ENCODE data around the gene COL4A2. TPM values are rescaled to one million over a fixed set of nuclear protein-coding genes. Genes with fewer than 3 reads are reported as not detected.
A peak's percentile ranks its signal among the peaks of the same experiment; 100 is the strongest.

Gene COL4A2
- total RNA-seq, 1 experiment from 2014 or later = 66.0 TPM

DNA sequence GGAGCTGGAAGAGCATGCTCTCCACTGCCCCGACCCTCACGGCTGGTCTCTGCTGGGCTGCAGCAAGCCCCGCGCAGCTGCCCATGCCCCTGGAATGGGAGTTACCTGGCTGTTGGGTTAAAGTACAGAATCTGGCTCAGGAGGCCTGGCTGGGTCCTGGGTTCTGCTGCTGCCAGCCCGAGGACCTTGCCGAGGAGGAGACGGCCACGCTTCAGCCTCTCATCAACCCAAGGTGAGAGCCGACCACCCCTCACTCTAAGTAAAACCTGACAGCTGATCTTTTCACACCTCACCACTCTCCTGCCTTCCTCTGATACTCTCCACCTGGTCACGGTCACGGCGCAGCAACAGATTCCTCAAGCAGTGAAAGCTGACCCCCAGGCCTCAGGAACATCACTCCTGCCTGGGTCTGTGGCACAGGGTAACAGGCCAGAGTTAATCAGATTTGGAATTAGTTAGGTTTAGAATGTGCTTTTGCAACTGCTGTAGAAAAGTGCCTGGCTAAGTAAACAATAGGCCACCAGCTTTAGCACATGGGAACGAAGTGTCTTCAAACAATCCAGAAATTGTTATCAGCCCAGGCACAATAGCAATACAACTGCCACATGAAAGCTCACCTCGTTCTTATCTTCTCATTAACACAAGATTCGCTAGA is 233.9 kb downstream of the COL4A2 start:
- TF ChIP-seq, protein P1, sequence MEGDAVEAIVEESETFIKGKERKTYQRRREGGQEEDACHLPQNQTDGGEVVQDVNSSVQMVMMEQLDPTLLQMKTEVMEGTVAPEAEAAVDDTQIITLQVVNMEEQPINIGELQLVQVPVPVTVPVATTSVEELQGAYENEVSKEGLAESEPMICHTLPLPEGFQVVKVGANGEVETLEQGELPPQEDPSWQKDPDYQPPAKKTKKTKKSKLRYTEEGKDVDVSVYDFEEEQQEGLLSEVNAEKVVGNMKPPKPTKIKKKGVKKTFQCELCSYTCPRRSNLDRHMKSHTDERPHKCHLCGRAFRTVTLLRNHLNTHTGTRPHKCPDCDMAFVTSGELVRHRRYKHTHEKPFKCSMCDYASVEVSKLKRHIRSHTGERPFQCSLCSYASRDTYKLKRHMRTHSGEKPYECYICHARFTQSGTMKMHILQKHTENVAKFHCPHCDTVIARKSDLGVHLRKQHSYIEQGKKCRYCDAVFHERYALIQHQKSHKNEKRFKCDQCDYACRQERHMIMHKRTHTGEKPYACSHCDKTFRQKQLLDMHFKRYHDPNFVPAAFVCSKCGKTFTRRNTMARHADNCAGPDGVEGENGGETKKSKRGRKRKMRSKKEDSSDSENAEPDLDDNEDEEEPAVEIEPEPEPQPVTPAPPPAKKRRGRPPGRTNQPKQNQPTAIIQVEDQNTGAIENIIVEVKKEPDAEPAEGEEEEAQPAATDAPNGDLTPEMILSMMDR (IDR thresholded peaks at IDR 0.05; ENCODE audit: unreplicated experiment) = no peak
- no peak for DNase-seq (ENCODE audit: unreplicated experiment)
- no TSS peak for BruUV-seq (replicated peaks)
- H3K36me3 Mint-ChIP-seq (ENCODE audit: insufficient read depth, unreplicated experiment) = no peaks in the 10 kb centered on the region
- no peak overlapping the region for H3K4me3 Mint-ChIP-seq (ENCODE audit: unreplicated experiment)
- no peak overlapping the region for H3K27ac Mint-ChIP-seq (ENCODE audit: low read depth, unreplicated experiment)
- POLR2A ChIA-PET = interaction anchor here (2.1 kb wide), 1 partner anchor 19 kb away, joined by 6 read pairs; no protein-coding TSS in a partner anchor
- intact Hi-C loops (cut with micrococcal nuclease) = no loop called here
- no peaks in the 10 kb centered on the region for H3K27me3 Mint-ChIP-seq (ENCODE audit: insufficient read depth, unreplicated experiment)
- no peaks in the 10 kb centered on the region for H3K9me3 Mint-ChIP-seq (ENCODE audit: unreplicated experiment)
- H3K4me1 Mint-ChIP-seq (ENCODE audit: insufficient read depth, unreplicated experiment) = no peaks in the 10 kb centered on the region
- CTCF ChIA-PET = interaction anchor here (0.6 to 1.0 kb wide), 2 partner anchors 13 to 328 kb away, joined by 3 to 4 read pairs; no protein-coding TSS in a partner anchor

DNA sequence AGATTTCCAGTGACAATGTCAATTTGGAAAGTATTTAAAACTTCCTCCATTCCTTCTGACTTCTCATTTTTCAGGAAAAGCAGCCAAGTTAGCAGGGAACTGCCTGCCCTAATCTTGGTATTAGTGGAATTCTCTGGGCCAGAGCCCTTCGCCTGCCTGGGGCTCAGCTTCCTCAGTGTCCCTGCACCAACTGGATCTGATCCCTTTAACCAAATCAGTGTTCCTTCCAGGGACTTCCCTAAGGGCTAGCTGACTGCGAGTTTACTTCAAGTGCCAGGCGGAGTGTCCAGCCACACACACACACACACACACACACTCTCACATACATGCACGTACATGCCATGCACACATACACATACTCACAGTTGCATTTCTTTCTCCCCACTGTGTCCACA is 234.4 kb downstream of the COL4A2 start:
- CTCF ChIA-PET = no interaction called here
- no peaks in the 10 kb centered on the region for H3K27me3 Mint-ChIP-seq (ENCODE audit: insufficient read depth, unreplicated experiment)

DNA sequence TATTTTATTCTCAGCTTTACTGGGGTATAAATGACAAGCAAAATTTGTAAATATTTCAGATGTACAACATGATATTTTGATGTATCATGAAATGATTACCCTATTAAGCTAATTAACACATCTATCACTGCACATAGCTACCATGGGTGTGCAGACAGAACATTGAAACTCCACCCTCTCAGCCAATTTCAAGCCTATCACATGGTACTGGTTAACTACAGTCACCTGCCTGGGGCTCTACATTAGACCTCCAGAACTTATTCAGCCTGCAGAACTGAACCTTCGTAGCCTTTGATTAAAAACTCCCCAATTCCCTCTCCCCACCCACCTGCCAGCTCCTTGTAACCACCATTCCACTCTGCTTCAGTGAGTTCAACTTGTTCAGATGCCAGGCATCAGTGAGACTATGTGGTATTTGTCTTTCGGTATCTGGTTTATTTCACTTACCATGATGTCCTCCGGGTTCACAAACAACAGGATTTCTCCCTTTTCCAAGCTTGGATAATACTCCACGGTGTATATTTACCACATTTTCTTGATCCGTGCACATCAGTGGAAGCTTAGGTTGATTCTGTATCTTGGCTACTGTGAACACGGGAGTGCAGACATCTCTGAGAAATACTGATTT is 235.2 kb downstream of the COL4A2 start:
- DNase-seq (ENCODE audit: unreplicated experiment) = no peak
- TF ChIP-seq, protein P1 (IDR thresholded peaks at IDR 0.05; ENCODE audit: unreplicated experiment) = no peak
- Mint-ChIP-seq H3K9me3 (ENCODE audit: unreplicated experiment) (no peaks in the 10 kb centered on the region), H3K4me1 (ENCODE audit: insufficient read depth, unreplicated experiment) (peaks cover 7% of the 10 kb centered on the region), H3K27ac (ENCODE audit: low read depth, unreplicated experiment) (no peak overlapping the region), H3K36me3 (ENCODE audit: insufficient read depth, unreplicated experiment) (peaks cover 6% of the 10 kb centered on the region), H3K4me3 (ENCODE audit: unreplicated experiment) (no peak overlapping the region), H3K27me3 (ENCODE audit: insufficient read depth, unreplicated experiment) (no peaks in the 10 kb centered on the region)
- intact Hi-C loops (cut with micrococcal nuclease) = no loop called here
- POLR2A ChIA-PET = interaction anchor here (2.1 kb wide), 1 partner anchor 18 kb away, joined by 6 read pairs; no protein-coding TSS in a partner anchor
- CTCF ChIA-PET = interaction anchor here (0.6 kb wide), 1 partner anchor 169 kb away, joined by 4 read pairs; no protein-coding TSS in a partner anchor
- BruUV-seq (replicated peaks) = no TSS peak

More for the DNA sequence above, 234.4 kb downstream of the COL4A2 start:
- DNase-seq (ENCODE audit: unreplicated experiment) = no peak
- TF ChIP-seq, protein P1 (IDR thresholded peaks at IDR 0.05; ENCODE audit: unreplicated experiment) = no peak
- BruUV-seq (replicated peaks) = no TSS peak
- H3K9me3 Mint-ChIP-seq (ENCODE audit: unreplicated experiment) = no peaks in the 10 kb centered on the region
- no peak overlapping the region for H3K4me3 Mint-ChIP-seq (ENCODE audit: unreplicated experiment)
- H3K27ac Mint-ChIP-seq (ENCODE audit: low read depth, unreplicated experiment) = no peak overlapping the region
- no peaks in the 10 kb centered on the region for H3K4me1 Mint-ChIP-seq (ENCODE audit: insufficient read depth, unreplicated experiment)
- intact Hi-C loops (cut with micrococcal nuclease) = no loop called here
- H3K36me3 Mint-ChIP-seq (ENCODE audit: insufficient read depth, unreplicated experiment) = peaks cover under 1% of the 10 kb centered on the region
- POLR2A ChIA-PET = interaction anchor here (2.1 kb wide), 1 partner anchor 19 kb away, joined by 6 read pairs; no protein-coding TSS in a partner anchor

DNA sequence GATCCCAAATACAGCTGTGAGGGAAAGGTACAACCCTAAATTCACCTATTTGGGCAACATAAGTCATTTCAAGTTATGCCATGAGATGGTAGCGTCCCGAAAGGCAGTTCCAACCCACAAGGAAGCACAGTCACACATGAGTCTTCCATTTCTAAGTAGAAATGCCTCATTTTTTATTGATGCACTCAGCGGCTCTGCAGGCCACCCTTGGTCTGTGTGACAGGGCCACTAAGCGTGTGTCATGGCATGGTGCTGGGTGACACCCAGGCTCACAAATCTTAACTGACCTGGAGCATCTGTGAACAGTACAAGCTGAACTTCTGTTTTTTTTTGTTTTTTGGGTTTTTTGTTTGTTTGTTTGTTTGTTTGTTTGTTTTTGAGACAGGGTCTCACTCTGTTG is 239.3 kb downstream of the COL4A2 start:
- peak overlapping the region; percentile 6 for H3K27ac Mint-ChIP-seq (ENCODE audit: low read depth, unreplicated experiment)
- no peaks in the 10 kb centered on the region for H3K27me3 Mint-ChIP-seq (ENCODE audit: insufficient read depth, unreplicated experiment)
- peaks cover 8% of the 10 kb centered on the region for H3K4me1 Mint-ChIP-seq (ENCODE audit: insufficient read depth, unreplicated experiment)
- TF ChIP-seq, protein P1 (IDR thresholded peaks at IDR 0.05; ENCODE audit: unreplicated experiment) = no peak
- BruUV-seq (replicated peaks) = no TSS peak
- intact Hi-C loops (cut with micrococcal nuclease) = no loop called here
- H3K4me3 Mint-ChIP-seq (ENCODE audit: unreplicated experiment) = no peak overlapping the region
- ChIA-PET POLR2A (interaction anchor here (0.6 to 2.1 kb wide), 4 partner anchors 13 to 91 kb away, joined by 3 to 18 read pairs (median 3); partner anchors contain the start of gene RAB20), CTCF (interaction anchor here (0.6 to 1.8 kb wide), 3 partner anchors 13 to 271 kb away, joined by 3 to 8 read pairs (median 3); no protein-coding TSS in a partner anchor)
- H3K9me3 Mint-ChIP-seq (ENCODE audit: unreplicated experiment) = no peaks in the 10 kb centered on the region
- no peak for DNase-seq (ENCODE audit: unreplicated experiment)
- peaks cover 6% of the 10 kb centered on the region for H3K36me3 Mint-ChIP-seq (ENCODE audit: insufficient read depth, unreplicated experiment)
